HG03139 (cell line): ENCODE results near the gene DPF3.

Experiments used
- ATAC-seq: cut with Tn5 transposase; IDR thresholded peaks from one replicate; pipeline ENCODE4 v1.9.1; 2021; ENCODE audit not compliant: unreplicated experiment

DPF3 gene

DNA sequence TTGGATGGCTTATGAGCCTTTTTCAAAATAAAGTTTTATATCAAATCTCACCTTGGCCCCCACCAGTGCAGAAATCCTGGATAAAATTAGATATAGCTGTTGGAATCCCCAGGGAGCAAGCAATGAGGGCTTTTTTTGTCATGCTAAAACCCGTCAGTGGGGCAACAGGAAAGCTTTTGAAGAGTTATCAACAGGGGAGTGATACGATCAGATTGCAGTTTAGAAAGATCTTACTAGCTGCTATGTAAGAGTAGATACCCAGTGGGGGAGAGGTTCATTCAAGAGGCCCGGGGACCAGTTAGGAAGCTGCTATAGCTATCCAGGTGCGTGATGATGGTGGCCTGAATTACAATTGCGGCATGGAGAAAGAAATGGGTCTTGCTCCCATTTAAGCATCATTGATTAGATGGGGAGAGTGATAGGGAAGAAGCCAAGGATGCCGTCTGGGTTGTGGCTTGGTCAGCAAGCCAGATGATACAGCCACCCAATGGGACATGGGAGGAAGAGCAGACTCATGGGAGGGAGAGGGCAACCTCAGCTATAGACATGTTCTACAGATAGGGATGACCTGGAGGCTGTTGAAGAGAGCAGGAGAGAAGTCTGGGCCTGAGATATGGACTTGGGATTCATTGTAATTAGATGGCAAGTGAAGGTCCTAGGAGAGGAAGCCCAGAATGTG is 272.4 kb downstream of the DPF3 start:
- ATAC-seq: no peak

DNA sequence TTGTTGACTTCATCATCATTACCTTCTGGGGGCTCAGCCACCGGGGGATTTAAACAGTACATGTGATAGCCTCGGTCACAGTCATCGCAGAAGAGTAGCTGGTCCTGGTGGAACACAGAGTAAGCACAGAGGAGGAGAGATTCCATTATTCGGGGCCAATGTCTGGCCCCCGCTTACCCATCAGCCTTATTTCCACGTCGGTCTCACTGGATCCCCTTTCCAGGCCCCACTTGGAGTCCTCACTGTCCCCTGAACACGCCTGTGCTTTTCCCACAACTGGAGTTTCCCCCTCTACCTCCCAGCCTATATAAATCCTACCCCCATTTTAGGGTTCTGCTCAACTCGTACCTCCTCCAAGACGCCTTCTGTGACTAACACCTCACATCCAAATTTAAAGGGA is 274.0 kb downstream of the DPF3 start:
- no peak for ATAC-seq

GRCh38 chr14:72619111-72619571 is 274.8 kb downstream of the DPF3 start:
- ATAC-seq: no peak

GRCh38 chr14:72618424-72618823 is 275.5 kb downstream of the DPF3 start:
- ATAC-seq: no peak

DNA sequence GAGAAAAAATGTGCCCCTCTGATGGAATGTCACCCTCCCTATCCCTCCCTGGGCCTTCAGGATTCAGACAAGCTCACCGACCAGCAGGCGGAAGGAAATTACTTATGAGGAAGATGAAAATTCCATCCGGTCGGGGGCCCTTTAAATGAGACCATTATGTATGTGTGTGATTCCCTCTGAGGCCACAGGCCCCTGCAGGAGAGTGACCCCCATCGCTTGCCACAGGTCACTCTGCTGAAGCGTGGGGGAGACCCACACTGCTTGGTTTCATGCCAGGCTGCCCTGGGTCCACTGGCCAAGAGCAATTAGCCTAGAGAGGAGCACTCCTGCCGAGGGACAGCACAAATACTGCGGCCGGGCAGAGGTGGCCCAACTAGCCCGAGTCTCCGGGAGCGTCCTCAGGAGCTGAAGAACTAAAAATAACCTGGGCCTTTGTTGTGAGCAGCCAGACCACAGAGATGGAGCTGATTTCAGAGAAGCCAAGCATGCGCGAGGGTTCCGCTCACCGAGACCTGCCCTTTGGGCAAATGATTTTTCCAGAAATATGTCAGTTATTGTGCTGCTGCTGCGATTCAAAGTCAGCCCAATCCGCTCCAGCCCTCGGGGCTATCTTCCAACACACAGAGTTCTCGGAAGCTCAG is 276.4 kb downstream of the DPF3 start:
- ATAC-seq: no peak

GRCh38 chr14:72616811-72617210 is 277.1 kb downstream of the DPF3 start:
- no peak for ATAC-seq

DNA sequence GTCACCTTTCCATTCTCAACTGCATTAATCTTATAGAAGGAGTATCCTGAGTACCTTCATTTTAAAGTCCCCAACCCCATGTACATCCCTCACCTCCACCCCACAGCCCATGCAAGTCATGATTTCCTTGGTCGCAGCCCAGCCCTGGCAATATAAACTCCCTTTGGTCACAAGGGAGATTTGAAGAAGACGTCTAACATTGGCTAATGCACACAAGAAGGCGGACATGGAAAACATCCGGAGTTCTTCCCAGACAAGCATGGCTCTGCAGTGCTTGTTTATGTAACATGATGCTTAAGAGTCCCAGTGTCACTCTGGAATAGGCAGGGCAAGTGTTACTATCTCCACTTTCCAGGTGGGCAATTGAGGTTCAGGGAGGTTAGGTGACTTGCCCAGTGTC is 277.6 kb downstream of the DPF3 start:
- ATAC-seq: no peak

- ATAC-seq: no peak
Observed at GRCh38 chr14:72615451-72616121, 278.3 kb downstream of the DPF3 start.

- no peak for ATAC-seq
Observed at GRCh38 chr14:72614891-72615415, 278.9 kb downstream of the DPF3 start.

DNA sequence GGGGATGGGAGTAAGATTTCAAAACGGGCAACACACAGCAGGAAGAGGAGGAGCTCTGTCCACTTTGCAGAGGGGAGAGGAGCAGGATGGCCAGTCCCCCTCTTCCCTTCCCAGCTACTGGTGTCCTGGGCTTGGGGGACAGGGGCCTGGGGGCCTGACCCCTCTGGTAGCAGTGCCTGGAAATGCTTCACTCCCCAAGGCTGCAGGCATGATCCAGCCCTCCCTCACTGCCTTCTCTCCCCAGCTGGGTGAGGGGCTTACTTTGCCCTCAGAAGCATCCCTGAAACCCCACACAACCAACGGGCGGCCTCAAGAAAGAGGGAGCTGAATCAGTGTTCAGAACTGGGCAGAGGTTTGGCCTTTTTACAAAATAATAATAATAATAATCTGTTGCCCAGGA is 279.5 kb downstream of the DPF3 start:
- no peak for ATAC-seq

GRCh38 chr14:72613975-72614319 is 280.0 kb downstream of the DPF3 start:
- ATAC-seq: no peak

GRCh38 chr14:72613231-72613974 is 280.5 kb downstream of the DPF3 start:
- no peak for ATAC-seq

- ATAC-seq: no peak
Observed at GRCh38 chr14:72612041-72612440, 281.9 kb downstream of the DPF3 start.

- no peak for ATAC-seq
Observed at GRCh38 chr14:72611506-72611905, 282.4 kb downstream of the DPF3 start.

DNA sequence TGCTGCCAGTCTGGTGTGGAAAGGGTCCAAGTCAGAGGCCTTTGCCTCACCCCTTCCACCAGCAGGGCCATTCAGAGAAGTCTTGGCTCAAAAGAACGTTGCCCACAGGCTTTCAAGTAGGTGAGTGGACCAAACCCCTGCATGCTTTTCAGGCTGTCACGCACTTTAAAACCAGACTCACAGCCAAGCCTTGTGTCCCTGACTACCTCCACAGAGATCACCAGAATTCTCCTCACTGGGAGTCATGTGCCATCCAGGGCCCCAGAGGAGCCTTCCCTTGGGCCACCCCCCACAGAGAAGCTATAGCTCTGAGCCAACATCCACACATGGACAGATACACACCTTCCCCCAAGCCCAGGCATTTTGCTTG is 283.1 kb downstream of the DPF3 start:
- no peak for ATAC-seq

DNA sequence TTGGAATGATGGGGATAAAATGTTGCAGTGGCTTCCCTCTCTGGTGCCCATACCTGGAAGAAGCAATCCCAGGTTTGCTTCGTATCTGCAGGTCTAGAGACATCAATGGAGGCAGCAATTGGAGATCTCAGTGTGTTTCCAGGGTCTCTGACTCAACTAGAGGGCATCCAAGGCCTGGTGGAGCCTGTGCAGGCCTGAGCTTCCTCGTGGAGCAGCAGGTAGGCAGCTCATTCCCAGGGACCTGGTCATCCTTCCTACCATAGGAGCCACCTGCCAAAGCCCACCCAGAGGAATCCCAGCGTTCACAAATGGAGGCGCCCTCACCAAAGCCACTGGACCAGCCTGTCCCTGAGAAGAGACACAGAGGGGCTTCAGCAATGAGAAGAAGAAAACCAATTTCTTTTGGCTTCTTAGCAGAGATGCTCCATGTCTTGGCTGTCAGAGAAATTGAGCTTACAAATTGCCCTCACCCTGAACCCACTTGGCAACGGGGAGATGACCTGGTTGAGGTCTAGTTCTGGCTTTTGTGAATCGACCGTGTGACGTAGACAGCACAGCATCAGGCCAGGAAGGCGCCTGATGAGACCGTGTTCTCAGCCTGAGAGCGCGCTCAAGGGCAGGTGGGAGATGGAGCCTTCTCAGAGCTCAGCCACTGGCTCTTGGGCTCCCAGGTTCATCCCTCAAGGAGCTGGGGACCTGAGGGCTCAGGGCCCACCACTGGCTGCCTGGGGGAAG is 283.6 kb downstream of the DPF3 start:
- ATAC-seq: no peak

DNA sequence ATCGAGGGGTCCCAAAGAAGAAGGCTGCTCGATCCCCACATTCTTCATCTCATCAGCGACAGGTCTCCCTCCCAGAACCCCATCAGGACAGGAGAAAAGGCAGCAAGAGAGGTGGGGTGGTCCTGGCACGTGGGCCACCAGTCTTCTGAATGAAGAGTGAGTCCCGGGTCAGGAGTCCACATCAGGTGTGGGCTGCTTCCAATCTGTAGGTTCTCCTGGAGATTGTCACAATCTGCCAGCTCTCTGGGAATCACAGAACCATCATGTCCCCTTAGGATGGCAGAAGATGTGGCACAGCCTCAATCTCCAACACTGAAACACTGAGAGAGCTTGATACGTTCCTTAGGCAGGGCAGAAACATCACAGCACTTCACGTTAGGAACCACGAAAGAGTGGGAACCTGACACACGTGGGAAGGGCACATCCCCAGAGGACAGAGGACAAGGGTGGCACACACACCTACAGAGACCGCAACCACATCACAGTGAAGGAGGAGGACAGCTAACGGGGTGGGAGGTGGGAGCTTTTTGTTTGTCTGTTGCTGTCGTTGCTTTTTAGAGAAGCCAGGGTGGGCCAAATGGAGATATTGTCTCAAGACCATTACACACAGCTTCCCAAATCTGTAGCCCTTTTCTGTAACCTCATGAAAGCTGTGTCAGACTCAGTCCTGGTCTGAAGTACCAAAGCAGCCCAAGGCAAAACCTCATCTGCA is 284.5 kb downstream of the DPF3 start:
- ATAC-seq: no peak

GRCh38 chr14:72608391-72609204 is 285.3 kb downstream of the DPF3 start:
- no peak for ATAC-seq

DNA sequence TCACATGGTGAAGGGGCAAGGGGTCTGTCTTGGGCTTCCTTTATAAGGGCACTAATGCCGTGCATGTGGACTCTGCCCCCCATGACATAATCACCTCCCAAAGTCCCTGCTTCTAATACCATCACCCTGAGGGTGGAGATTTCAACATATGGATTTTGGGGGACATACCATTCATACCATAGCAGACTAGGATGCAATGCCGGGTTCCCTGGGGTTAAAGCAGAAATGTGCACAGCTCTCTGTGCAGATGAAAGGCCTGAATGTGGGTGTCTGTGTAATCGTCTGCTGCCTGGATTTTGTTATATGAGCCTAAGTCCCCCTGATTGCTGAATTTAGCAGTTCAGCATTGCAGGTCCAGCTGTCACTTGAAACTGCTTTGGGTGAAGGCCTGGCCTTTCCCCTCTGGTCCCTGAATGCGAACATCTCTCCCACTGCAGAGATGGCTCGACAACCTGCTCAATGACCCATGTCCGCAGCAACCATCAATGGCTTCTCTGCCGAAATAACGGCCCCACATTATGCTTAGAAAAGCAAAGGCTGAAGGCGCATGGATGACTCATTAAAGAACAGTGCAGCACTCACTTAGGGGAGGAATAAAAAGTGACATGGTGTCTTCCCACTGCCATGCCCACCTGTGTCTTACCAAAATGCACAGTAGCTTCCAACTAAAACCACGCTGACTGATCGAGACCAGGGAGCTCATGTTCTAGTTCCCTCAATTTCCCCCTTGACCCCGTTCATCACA is 286.3 kb downstream of the DPF3 start:
- ATAC-seq: no peak
